Activated CD8-positive, alpha-beta T cell treated with anti-CD3 and anti-CD28 coated beads for 36 hours (primary cell): ENCODE results near the gene REXO4. TPM values are rescaled to one million over a fixed set of nuclear protein-coding genes. Genes with fewer than 3 reads are reported as not detected.

Experiments used
- ATAC-seq: fragments of 200-7000 bp; cut with Tn5 transposase; one replicate; pipeline ENCODE4 v1.10.0; 2021; ENCODE audit warnings: mild to moderate bottlenecking, moderate library complexity
- CTCF ChIA-PET: fragments of 350-600 bp; sonication (Branson Sonifier 250); formaldehyde crosslinking; loops from one replicate; lab custom pipeline; 2021; ENCODE audit warnings: antibody characterized with exemption; lab: Charles Lee
- POLR2A ChIA-PET: fragments of 350-600 bp; sonication (Branson Sonifier 250); formaldehyde crosslinking; loops from one replicate; lab custom pipeline; 2021; ENCODE audit warnings: antibody characterized with exemption; lab: Charles Lee
- DNase-seq: peaks from one replicate; pipeline ENCODE4 v3.0.0-alpha.2; 2020
- H3K27ac Mint-ChIP-seq: one replicate; pipeline ENCODE4 v1.8.0; 2021; ENCODE audit warnings: mild to moderate bottlenecking, mixed read lengths
- H3K27me3 Mint-ChIP-seq: one replicate; pipeline ENCODE4 v1.8.0; 2021; ENCODE audit warnings: mixed read lengths
- H3K36me3 Mint-ChIP-seq: one replicate; pipeline ENCODE4 v1.8.0; 2021; ENCODE audit warnings: low read depth, mixed read lengths
- H3K4me1 Mint-ChIP-seq: one replicate; pipeline ENCODE4 v1.8.0; 2021; ENCODE audit warnings: low read depth, mixed read lengths
- H3K4me3 Mint-ChIP-seq: one replicate; pipeline ENCODE4 v1.8.0; 2021; ENCODE audit warnings: mild to moderate bottlenecking, moderate library complexity, mixed read lengths
- H3K9me3 Mint-ChIP-seq: one replicate; pipeline ENCODE4 v1.8.0; 2021; ENCODE audit warnings: mixed read lengths
- CTCF ChIP-seq: fragments of 200-600 bp; IDR thresholded peaks from one replicate; pipeline ENCODE4 v1.8.0; 2022; ENCODE audit warnings: antibody characterized with exemption, mild to moderate bottlenecking
- intact Hi-C: fragments of 100-400 bp; cut with micrococcal nuclease; formaldehyde crosslinking; loops from one replicate; pipeline ENCODE4 v1.10.0; 2022
- total RNA-seq, 2 experiments: library from RNA; stranded (reverse); gene quantifications; one replicate each; pipeline ENCODE4 v1.2.3, GENCODE V29; 2021

REXO4 gene
- total RNA-seq, 2 experiments from 2014 or later = 35.3 to 36.7 TPM

GRCh38 chr9:133419005-133419404 is 1.2 kb upstream of the REXO4 start:
- intact Hi-C loops = no loop called here
- peaks cover 58% of the 10 kb centered on the region for H3K4me1 Mint-ChIP-seq
- H3K36me3 Mint-ChIP-seq = peaks cover 28% of the 10 kb centered on the region
- H3K4me3 Mint-ChIP-seq = peak overlapping the region; percentile 93
- peak overlapping the region; percentile 95 for H3K27ac Mint-ChIP-seq
- no peak for TF ChIP-seq CTCF
- DNase-seq = no peak
- ChIA-PET POLR2A (interaction anchor here (1.4 to 5.1 kb wide), 2 partner anchors 9 to 48 kb away, joined by 3 to 33 read pairs; no protein-coding TSS in a partner anchor), CTCF (interaction anchor here (0.5 to 1.0 kb wide), 2 partner anchors 27 to 48 kb away, joined by 3 read pairs; no protein-coding TSS in a partner anchor)
- no peak for ATAC-seq
- H3K9me3 Mint-ChIP-seq = no peaks in the 10 kb centered on the region
- no peaks in the 10 kb centered on the region for H3K27me3 Mint-ChIP-seq

GRCh38 chr9:133415170-133415569 is 2.6 kb downstream of the REXO4 start:
- peaks cover 36% of the 10 kb centered on the region for H3K4me1 Mint-ChIP-seq
- DNase-seq (no peak), ATAC-seq (no peak)
- H3K9me3 Mint-ChIP-seq = no peaks in the 10 kb centered on the region
- no peaks in the 10 kb centered on the region for H3K27me3 Mint-ChIP-seq
- peak overlapping the region; percentile 93 for H3K4me3 Mint-ChIP-seq
- peak overlapping the region; percentile 95 for H3K27ac Mint-ChIP-seq
- H3K36me3 Mint-ChIP-seq = peaks cover 52% of the 10 kb centered on the region
- CTCF ChIA-PET = interaction anchor here (1.1 to 3.0 kb wide), 4 partner anchors 10 to 71 kb away, joined by 3 to 12 read pairs (median 5); partner anchors contain the start of gene STKLD1
- POLR2A ChIA-PET = interaction anchor here (0.8 to 5.1 kb wide), 4 partner anchors 10 to 44 kb away, joined by 3 to 33 read pairs (median 4); no protein-coding TSS in a partner anchor
- TF ChIP-seq CTCF = no peak
- intact Hi-C loops = no loop called here

- no peaks in the 10 kb centered on the region for H3K27me3 Mint-ChIP-seq
- intact Hi-C loops = loop anchor here (5.0 to 10.0 kb wide), 2 partner anchors 79 to 223 kb away; no protein-coding TSS in a partner anchor
- ChIA-PET POLR2A (interaction anchor here (1.3 kb wide), 1 partner anchor 9 kb away, joined by 4 read pairs; no protein-coding TSS in a partner anchor), CTCF (no interaction called here)
- peaks cover 57% of the 10 kb centered on the region for H3K36me3 Mint-ChIP-seq
- H3K4me3 Mint-ChIP-seq = no peak overlapping the region
- no peak overlapping the region for H3K27ac Mint-ChIP-seq
- no peaks in the 10 kb centered on the region for H3K9me3 Mint-ChIP-seq
- ATAC-seq (no peak), DNase-seq (no peak)
- peaks cover 12% of the 10 kb centered on the region for H3K4me1 Mint-ChIP-seq
- TF ChIP-seq CTCF = no peak
Observed at GRCh38 chr9:133408042-133408441, 9.8 kb downstream of the REXO4 start.

- ChIA-PET CTCF (interaction anchor here (0.7 to 2.6 kb wide), 5 partner anchors 10 to 89 kb away, joined by 3 to 12 read pairs (median 4); partner anchors contain the start of genes CACFD1 and REXO4), POLR2A (no interaction called here)
- no peaks in the 10 kb centered on the region for H3K9me3 Mint-ChIP-seq
- peaks cover 47% of the 10 kb centered on the region for H3K36me3 Mint-ChIP-seq
- TF ChIP-seq CTCF = peak; percentile 88
- DNase-seq (peak; percentile 89), ATAC-seq (peak; percentile 96)
- no peaks in the 10 kb centered on the region for H3K27me3 Mint-ChIP-seq
- intact Hi-C loops = loop anchor here (5.0 to 10.0 kb wide), 2 partner anchors 81 to 222 kb away; no protein-coding TSS in a partner anchor
- no peak overlapping the region for H3K4me3 Mint-ChIP-seq
- H3K4me1 Mint-ChIP-seq = peaks cover 11% of the 10 kb centered on the region
- H3K27ac Mint-ChIP-seq = peak overlapping the region; percentile 78
Observed at GRCh38 chr9:133406480-133407307, 11.1 kb downstream of the REXO4 start.
